T-helper 1 cell treated with Interleukin-12 subunit alpha and Interleukin-12 subunit beta and Interleukin-4 antibody, amounts not matched to agents 30 μg/mL and 1 μg/mL, for 36 hours (primary cell): Measurements from ENCODE around the gene MARCHF9.
A peak's percentile ranks its signal among the peaks of the same experiment; 100 is the strongest.

Experiments used
- H3K27ac Mint-ChIP-seq: one replicate; pipeline ENCODE4 v1.8.0; 2021; ENCODE audit warnings: mild to moderate bottlenecking, mixed read lengths
- H3K27me3 Mint-ChIP-seq: one replicate; pipeline ENCODE4 v1.8.0; 2021; ENCODE audit warnings: low read depth, mixed read lengths
- H3K36me3 Mint-ChIP-seq: one replicate; pipeline ENCODE4 v1.8.0; 2021; ENCODE audit warnings: low read depth, mixed read lengths
- H3K4me1 Mint-ChIP-seq: one replicate; pipeline ENCODE4 v1.8.0; 2021; ENCODE audit warnings: low read depth, mixed read lengths
- H3K4me3 Mint-ChIP-seq: one replicate; pipeline ENCODE4 v1.8.0; 2021; ENCODE audit warnings: mild to moderate bottlenecking, moderate library complexity, mixed read lengths
- H3K9me3 Mint-ChIP-seq: one replicate; pipeline ENCODE4 v1.8.0; 2021; ENCODE audit warnings: mixed read lengths

Gene MARCHF9

GRCh38 chr12:57795354-57795753 lies 40.5 kb downstream of the MARCHF9 start:
- no peak overlapping the region for H3K27ac Mint-ChIP-seq
- peaks cover 2% of the 10 kb centered on the region for H3K4me1 Mint-ChIP-seq
- no peak overlapping the region for H3K4me3 Mint-ChIP-seq
- no peaks in the 10 kb centered on the region for H3K27me3 Mint-ChIP-seq
- H3K9me3 Mint-ChIP-seq, result no peaks in the 10 kb centered on the region
- H3K36me3 Mint-ChIP-seq, result peaks cover 30% of the 10 kb centered on the region

DNA sequence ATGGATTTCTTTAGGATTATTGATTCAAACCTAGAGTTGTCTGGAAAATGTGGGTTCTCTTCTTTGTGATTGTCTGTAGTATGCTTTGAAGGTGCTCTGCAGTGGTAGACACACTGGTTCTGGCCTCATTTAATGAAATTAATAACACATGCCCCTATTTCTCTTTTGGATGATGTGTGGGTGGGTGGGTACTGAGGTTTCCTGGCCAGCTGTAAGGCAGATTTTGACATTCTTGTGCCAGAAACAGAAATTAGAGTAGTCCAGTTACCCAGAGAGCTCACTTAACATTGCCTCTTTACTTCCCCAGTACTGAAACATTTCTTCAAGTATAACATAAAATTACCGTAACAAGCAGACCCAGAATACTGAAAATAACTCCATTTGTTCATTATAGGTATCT lies 42.1 kb downstream of the MARCHF9 start:
- Mint-ChIP-seq H3K27ac (no peak overlapping the region), H3K9me3 (no peaks in the 10 kb centered on the region), H3K27me3 (no peaks in the 10 kb centered on the region), H3K36me3 (peaks cover 35% of the 10 kb centered on the region), H3K4me3 (no peak overlapping the region), H3K4me1 (peaks cover 2% of the 10 kb centered on the region)

GRCh38 chr12:57797933-57798332 lies 43.0 kb downstream of the MARCHF9 start:
- Mint-ChIP-seq H3K27me3 (no peaks in the 10 kb centered on the region), H3K4me1 (peaks cover under 1% of the 10 kb centered on the region), H3K9me3 (no peaks in the 10 kb centered on the region), H3K36me3 (peaks cover 32% of the 10 kb centered on the region), H3K27ac (no peak overlapping the region), H3K4me3 (no peak overlapping the region)

DNA sequence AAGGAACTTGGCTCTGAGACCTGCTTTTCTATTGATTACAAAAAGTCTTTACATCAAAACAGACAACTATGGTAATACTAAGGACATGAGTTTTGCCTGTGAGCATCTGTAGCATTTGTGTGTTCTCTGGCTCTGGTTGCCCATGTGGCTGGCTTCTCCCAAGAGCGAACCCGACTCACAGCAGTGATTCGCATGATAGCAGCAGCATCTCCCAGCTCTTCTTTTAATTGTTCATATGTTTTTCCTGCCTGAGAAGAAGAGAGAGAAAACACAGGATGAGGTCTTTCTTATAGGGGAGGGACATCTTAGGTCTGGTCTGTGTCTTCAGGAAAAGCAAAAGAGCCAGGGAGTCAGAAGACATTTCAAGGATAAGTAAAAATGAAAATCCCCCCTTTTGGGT lies 46.1 kb downstream of the MARCHF9 start:
- no peak overlapping the region for H3K4me3 Mint-ChIP-seq
- no peaks in the 10 kb centered on the region for H3K4me1 Mint-ChIP-seq
- peaks cover 28% of the 10 kb centered on the region for H3K36me3 Mint-ChIP-seq
- H3K27me3 Mint-ChIP-seq, result no peaks in the 10 kb centered on the region
- peak overlapping the region; percentile 17 for H3K27ac Mint-ChIP-seq
- no peaks in the 10 kb centered on the region for H3K9me3 Mint-ChIP-seq

DNA sequence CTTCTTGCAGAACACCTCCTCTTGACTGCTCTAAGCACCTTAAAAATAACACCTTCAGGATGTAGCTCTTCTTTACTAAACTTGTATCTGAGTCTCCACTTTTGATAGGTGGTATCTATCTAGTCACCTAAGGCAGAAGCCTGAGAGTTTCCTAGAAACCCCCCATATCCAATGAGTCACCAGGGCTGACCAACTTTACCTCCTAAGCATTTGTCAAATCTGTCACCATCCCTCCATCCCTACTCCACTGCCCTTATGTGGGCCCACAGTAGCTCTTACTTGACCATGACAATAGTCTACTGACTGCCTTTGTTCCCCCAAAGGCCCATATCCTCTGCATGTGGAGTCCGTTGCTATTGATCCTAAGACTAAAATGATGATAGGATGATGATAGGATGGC lies 47.7 kb downstream of the MARCHF9 start:
- Mint-ChIP-seq H3K36me3 (peaks cover 17% of the 10 kb centered on the region), H3K27me3 (no peaks in the 10 kb centered on the region), H3K9me3 (no peaks in the 10 kb centered on the region), H3K4me1 (no peaks in the 10 kb centered on the region), H3K27ac (no peak overlapping the region), H3K4me3 (no peak overlapping the region)

- Mint-ChIP-seq H3K9me3 (no peaks in the 10 kb centered on the region), H3K4me3 (no peak overlapping the region), H3K27ac (no peak overlapping the region), H3K36me3 (peaks cover 17% of the 10 kb centered on the region), H3K4me1 (no peaks in the 10 kb centered on the region), H3K27me3 (no peaks in the 10 kb centered on the region)
These were observed 48.5 kb downstream of the MARCHF9 start for GRCh38 chr12:57803319-57803893.

- Mint-ChIP-seq H3K27me3 (no peaks in the 10 kb centered on the region), H3K4me3 (no peak overlapping the region), H3K27ac (no peak overlapping the region), H3K9me3 (no peaks in the 10 kb centered on the region), H3K36me3 (peaks cover 10% of the 10 kb centered on the region), H3K4me1 (no peaks in the 10 kb centered on the region)
These were observed 51.8 kb downstream of the MARCHF9 start for GRCh38 chr12:57806677-57807076.

DNA sequence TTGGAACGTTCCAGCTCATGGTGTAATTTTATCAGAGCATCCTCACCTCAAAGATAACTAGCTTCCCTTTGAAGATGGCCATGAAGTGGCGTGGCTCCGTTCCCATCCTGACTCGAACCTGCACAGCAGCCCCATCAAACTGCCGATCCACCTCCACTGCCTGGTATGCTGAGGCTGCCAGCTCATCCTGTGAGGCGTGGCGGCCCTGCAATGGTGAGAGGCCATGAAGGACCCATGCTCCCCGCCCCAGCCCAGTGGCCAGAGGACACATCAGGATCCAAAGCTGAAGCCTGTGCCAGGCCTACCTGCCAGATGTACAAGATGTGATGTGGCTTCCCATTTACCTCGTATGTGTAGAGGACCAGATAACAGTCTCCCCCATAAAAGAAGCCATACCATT lies 52.4 kb downstream of the MARCHF9 start:
- H3K4me3 Mint-ChIP-seq, result no peak overlapping the region
- H3K27ac Mint-ChIP-seq, result no peak overlapping the region
- H3K4me1 Mint-ChIP-seq, result no peaks in the 10 kb centered on the region
- no peaks in the 10 kb centered on the region for H3K27me3 Mint-ChIP-seq
- H3K9me3 Mint-ChIP-seq, result no peaks in the 10 kb centered on the region
- peaks cover 10% of the 10 kb centered on the region for H3K36me3 Mint-ChIP-seq

- H3K27ac Mint-ChIP-seq, result no peak overlapping the region
- no peaks in the 10 kb centered on the region for H3K9me3 Mint-ChIP-seq
- no peaks in the 10 kb centered on the region for H3K4me1 Mint-ChIP-seq
- no peak overlapping the region for H3K4me3 Mint-ChIP-seq
- H3K36me3 Mint-ChIP-seq, result peaks cover 9% of the 10 kb centered on the region
- no peaks in the 10 kb centered on the region for H3K27me3 Mint-ChIP-seq
These were observed 53.4 kb downstream of the MARCHF9 start for GRCh38 chr12:57808351-57808750.

- Mint-ChIP-seq H3K27me3 (no peaks in the 10 kb centered on the region), H3K27ac (no peak overlapping the region), H3K4me1 (no peaks in the 10 kb centered on the region), H3K4me3 (no peak overlapping the region), H3K36me3 (peaks cover 8% of the 10 kb centered on the region), H3K9me3 (no peaks in the 10 kb centered on the region)
These were observed 54.5 kb downstream of the MARCHF9 start for GRCh38 chr12:57809425-57809824.
